Measurements from ENCODE around the gene LGI2.

DNA sequence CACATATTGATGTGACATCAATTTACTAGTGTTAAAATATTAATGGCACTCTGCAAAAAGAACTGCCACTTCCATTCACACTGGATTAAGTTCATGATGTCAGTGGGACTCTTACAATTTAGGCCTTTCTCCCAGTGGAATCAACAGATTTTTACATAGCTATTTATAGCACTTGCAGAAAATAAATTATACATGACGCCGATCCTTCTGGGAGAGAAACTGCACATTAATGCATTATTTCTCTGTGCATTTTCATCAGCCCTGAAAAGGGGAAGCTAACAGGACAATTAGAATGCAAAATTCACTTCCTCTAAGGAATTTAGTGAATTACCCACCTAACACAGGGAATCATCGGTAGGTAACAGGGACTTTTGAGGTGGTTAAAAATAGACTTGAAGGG, 15.7 kb downstream of the LGI2 start:
- TF ChIP-seq NFE2L1 (CRISPR knock-in tag; IDR thresholded peaks at IDR 0.05) (no peak), EMX1 (CRISPR knock-in tag; IDR thresholded peaks at IDR 0.05) (no peak), CTCF (IDR thresholded peaks at IDR 0.05) (no peak), E2F1 (CRISPR knock-in tag; IDR thresholded peaks at IDR 0.05) (no peak), NFYB (CRISPR knock-in tag; conservative IDR thresholded peaks at IDR 0.05; ENCODE audit: low read depth) (no peak), SP1 (CRISPR knock-in tag; conservative IDR thresholded peaks at IDR 0.05) (no peak), MAX (CRISPR knock-in tag; IDR thresholded peaks at IDR 0.05) (no peak), TCF7 (CRISPR knock-in tag; IDR thresholded peaks at IDR 0.05; ENCODE audit: low read depth) (no peak)
